ENCODE results near the gene ATP6V0E1.

- TF ChIP-seq CTCF (IDR thresholded peaks at IDR 0.05; ENCODE audit: low read depth, low read length) (no peak), EZH2phosphoT487 (IDR thresholded peaks at IDR 0.05; ENCODE audit: low read depth) (no peak)
These were observed 8.3 kb upstream of the ATP6V0E1 start for GRCh38 chr5:172975289-172975688.

Measured in OCI-LY3 (cell line).